DMS53 (cell line): Measurements from ENCODE around the gene VAV3.

Experiments used
- DNase-seq: peaks from one replicate; lab custom pipeline; 2025; lab: John Stamatoyannopoulos, UW

VAV3 gene

DNA sequence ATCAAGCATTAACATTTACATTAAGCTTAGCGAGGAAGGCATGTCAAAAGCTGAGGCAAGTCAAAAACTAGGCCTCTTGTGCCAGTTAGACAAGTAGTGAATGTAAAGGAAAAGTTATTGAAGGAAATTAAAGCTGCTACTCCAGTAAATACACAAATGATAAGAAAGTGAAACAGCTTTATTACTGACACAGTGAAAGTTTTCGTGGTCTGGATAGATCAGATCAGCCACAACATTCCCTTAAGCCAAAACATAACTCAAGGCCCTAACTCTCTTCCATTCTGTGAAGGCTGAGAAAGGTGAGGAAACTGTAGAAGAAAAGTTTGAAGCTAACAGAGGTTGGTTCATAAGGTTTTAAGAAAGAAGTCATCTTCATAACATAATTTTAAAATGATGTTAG is 131.9 kb downstream of the VAV3 start:
- no peak for DNase-seq

DNA sequence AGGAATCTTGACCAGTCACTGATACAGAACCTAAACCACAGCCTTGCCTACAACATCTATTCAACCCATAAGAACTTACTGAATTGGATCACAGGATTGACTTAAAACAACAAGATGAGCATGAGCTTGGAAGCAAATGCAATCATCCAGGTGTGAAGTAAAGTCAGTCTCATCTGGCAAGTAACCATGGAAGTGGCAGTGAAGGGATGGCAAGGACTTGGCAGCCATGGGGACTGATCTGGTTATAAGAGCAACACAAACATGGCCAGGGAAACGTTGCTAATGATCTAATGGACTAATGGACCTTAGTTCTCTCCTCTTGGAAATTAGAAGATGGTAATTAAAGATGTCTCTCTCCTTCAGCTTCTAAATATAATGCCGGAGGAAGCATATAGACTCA is 133.1 kb downstream of the VAV3 start:
- DNase-seq = no peak

DNA sequence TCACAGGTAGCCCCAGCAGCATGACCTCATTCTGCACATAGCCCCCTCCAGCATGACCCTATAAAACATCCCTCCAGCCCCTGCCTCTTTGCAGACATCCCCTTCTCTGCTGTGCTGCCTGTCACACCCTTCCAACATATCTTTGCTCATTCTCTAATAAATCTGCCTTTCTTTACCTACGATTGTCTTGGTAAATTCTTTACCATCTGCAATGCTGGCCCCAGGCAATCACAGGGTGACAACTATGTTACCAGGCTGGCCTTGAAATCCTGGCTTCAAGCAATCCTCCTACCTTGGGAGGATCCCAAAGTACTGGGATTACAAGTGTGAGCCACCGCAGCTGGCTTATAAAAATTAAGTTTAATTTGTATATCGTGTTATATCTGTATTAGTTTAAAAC is 134.5 kb downstream of the VAV3 start:
- no peak for DNase-seq

DNA sequence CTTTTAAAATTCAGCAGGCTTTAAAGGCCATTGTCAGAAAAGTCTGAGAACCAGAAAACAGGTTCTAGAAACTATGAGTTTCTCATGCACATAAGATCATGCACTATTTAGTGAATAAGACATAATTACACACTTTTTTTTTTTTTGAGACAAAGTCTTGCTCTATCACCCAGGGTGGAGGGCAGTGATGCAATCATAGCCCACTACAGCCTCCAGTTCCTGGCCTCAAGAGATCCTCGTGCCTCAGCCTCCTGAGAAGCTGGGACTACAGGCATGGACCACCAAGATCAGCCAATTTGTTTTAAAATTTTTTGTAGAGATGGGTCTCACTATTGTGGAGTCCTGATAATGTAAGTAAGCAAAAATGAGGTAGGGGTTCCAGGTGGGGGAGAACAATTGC is 134.9 kb downstream of the VAV3 start:
- DNase-seq = no peak

DNA sequence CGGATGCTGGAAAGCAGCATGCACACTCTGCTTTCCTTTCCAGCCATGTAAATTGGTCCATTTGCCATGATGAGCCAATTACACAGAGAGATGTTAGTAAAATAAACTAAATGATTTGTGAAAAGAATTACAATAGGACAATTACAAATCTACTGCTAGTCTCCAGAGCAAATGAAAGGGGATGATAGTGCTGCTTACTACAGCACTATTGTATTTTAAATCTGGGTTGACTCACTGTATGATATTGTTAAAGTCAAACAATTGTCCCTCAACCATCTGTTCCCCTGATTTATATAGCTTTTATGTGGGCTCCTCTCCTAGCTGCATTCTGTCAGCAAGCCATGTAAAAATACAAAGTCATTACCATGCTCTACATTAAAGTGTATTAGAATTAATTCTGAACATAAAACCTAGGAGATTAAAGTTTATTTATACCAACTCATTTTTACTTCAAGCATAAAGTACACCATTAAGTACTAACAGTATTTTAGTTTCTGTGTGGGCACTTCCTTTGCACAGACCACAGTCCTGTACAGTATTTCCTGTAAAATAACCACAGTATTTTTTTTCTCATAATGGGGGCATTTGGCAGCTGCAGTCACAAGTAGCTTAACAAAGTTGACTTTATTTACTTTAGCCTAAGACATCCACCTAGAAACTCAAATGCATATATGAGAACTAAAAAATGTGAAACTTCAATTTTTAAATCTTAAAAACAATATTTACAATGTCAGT is 135.8 kb downstream of the VAV3 start:
- DNase-seq = no peak

DNA sequence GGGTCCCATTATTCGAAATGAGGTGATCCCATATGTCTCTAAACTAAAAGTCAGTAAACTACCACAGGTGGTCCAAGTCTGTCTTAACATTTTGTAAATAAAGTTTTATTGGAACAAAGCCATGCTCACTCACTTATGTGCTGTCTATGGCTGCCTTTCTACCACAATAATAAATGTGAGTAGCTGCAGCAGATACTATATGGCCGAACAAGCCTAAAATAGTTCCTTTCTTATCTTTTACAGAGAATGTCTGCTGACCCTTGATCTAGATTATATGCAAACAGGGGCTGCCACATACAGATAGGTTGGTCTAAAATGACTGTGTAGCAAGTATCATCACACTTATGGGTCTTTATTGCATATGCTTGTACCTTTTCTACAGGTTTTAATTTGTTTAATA is 140.0 kb downstream of the VAV3 start:
- no peak for DNase-seq

DNA sequence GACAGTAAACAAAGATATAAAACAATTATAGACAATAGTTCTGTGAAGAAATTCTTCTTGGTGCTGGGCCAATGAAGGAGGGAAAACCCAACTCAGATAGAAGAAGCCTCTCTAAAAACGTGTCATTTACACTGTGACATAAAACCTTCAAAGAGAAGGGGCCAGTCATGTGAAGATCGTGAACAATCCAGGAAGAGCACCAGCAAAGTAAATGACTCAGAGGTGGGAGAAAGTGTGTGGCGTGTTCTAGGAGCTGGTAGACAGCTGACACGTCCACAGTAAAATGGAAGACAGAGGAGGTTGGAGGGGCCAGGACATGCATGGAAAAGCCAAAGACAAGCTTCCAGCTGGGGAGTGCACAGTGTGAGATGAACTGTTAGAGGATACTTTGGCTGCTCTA is 143.6 kb downstream of the VAV3 start:
- DNase-seq = peak; percentile 24

DNA sequence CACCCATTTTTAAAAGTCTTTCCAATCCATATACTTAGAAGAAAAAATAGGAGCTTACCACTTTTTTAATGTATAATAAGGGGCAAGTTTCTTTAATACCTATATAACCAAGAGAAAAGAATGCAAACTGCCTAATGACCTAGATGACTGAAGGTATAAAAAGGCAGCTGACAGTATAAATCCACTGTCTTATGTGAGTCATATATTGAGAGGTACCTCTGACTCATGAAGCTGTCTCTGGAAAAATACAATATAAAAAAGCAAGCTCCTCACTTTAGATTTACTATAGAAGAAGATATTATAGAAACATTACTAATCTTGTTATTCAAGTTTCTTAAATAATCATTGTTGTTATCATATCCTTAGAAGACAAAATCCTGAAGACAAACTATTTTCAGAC is 144.2 kb downstream of the VAV3 start:
- peak; percentile 60 for DNase-seq

DNA sequence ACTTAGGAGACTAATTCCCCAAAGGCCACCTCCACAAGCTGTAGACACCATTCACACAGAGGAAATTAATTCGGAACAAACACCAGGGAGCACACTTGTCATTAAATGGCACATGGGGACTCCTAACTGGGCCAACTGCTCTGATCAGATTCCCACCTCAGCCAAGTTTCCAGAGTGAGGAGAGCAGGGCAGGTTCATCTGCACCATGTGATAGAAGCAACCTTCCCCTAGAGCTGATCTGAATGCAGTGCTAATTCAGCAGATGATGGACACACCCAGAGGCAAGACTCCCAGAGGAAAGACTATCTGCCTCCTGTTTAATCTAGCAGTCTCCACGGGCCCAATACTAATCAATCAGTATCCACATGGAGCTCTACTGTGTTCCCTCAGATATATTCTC is 147.0 kb downstream of the VAV3 start:
- DNase-seq = no peak

DNA sequence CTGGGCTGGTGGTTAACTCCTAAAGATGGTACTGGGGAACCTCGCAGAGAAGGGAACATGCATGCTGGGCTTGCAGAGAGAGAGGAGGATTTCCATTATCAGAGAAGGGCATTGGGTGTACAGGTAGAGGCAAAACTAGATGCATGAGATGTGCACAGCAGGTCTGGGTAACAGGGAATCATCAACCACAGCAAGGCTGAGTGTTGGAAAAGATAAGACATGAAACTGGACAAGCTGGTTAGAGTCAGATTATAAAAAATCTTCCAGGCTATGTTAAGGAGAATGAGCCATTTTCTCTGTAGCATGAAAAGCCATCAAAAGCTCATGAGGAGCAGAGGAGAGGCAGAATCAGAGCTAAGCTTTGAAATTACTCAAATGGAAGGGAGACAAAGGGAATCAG is 147.8 kb downstream of the VAV3 start:
- DNase-seq = no peak

DNA sequence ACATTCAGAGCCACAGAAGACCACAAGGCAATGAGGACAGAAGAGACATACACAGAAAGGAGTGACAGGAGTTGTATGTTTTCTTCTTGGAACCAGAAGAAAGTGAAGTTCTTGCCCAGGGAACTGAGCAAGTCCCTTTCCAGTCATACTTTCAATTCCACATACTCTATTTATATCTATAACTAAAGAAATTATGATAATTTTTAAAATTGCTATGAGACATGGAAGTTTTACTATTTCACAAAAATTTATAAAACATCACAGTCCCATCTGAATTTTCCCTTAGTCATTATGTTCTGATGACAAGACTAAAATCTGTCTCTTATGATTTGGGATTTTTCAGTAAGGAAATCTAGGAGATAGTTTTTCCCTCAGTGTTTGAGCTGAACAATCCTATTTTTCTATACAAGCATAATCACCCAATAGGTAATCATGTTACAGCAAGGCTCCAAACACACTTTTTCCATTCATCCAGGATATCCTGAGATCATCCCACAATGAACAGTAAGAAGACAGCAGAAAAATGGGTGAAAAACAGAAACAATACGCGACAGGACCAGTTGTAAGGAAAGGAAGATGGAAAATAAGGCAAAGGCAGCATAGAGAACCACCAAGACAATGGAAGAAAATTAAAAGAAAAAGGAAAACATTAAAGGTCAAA is 154.6 kb downstream of the VAV3 start:
- DNase-seq = no peak

DNA sequence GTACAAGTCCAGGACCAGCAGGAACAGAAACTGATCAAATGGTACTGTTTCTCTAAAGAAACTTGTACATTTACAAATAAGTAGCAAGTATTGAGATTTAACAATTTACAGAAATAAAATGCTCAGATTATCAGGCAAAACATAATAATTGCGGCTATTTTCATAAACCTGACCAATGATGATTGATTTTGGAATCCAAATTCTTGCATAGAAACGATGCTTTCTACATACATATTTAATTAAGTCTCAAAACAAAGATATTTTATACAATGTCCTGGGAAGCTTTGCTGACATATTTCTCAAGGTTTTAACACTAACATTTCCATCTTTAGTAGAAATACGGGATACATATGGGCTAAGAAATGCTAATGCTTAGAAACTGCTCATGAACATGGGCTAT is 157.1 kb downstream of the VAV3 start:
- DNase-seq = no peak

DNA sequence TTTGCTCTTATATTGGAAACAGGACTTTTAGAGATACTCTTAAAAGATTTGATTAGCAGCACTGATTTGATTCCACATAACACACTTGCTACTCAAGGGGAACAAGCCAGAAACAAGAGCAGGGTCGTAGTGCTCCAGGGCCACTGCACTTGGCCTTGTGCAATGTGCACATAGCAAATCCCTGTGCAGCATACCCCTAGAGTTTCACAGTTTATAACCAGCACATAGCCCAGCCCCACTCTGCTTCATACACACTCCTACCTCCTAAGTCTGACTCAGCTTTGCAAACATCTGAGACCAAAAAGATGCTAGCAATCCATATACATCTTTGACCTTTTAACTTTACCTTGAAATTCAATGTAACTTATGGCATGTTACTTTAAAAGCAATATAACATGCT is 157.6 kb downstream of the VAV3 start:
- DNase-seq = no peak

DNA sequence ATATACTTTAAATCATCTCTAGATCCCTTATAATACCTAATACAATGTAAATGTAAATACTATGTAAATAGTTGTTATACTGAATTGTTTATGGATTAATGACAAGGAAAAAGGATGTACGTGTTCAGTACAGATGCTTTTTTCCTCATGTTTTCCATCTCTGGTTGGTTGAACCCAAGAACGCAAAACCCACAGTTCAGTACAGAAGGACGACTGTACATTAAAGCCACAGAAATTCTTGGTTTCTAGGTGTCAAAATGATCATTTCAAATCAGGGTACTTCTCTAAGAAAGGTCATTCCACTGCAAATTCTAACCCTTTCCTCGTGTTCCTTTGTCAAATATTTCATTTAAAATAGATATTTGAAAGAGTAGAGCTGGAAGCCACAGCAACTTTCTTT is 158.1 kb downstream of the VAV3 start:
- no peak for DNase-seq

DNA sequence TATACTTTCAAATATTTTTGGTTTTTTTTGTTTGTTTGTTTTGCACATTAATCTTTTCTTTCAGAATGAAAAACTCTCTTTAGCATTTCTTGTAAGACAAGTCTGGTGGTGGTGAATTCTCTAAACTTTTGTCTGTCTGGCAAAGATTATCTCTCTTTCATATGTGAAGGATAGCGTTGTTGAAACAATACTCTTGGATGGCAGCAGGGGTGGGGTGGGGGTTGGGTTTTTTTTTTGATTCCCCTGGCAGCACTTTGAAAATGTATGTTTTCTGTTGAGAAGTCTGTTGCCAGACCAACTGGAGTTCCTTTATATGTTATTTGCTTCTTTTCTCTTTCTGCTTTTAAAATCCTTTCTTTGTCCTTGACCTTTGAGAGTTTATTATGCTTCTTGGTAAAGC is 160.2 kb downstream of the VAV3 start:
- no peak for DNase-seq

DNA sequence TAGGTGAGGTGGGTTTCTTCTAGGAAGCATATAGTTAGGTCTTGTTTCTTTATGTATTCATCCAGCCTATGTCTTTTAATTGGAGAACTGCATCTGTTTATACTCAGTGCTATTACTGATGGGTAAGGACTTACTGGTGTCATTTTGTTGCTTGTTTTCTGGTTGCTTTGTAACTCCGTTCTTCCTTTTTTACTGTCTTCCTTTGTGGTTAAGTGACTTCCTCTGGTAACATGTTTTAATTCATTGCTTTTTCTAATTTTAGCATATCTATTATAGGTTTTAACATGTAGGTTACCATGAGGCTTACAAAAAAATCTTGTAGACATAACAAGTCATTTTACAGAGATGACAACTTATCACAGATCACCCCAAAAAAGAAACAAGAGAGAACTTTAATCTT is 160.8 kb downstream of the VAV3 start:
- no peak for DNase-seq

DNA sequence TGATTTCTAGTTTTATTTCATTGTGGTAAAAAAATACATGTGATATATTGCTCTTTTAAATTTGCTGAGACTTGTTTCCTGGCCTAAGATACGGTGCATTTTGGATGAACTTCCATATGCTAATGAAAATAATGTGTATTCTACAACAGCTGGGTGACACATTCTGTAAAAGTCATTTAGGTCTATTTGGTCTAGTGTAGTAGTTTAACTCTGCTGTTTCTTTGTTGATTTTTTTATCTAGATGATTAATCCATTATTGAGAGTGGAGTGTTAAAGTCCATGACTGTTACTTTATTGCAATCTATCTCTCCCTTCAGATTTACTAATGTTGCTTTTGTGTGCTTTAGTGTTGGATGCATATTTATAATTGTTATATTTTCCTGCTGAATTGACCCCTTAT is 161.4 kb downstream of the VAV3 start:
- DNase-seq = no peak

DNA sequence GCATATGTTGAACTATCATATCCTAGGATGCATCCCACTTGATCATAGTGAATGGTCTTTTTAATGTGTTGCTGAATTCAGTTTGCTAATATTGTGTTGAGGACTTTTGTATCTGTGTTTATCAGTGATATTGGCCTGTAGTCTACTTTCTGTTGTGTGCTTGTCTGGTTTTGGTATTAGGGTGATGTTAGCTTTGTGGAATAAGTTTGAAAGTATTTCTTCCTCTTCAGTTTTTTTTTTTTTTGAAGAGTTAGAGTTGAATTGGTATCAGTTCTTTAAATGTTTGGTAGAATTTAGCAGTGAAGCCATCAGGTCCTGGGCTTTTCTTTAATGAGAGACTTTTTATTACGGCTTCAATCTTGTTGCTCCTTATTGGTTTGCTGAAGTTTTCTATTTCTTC is 162.3 kb downstream of the VAV3 start:
- no peak for DNase-seq

DNA sequence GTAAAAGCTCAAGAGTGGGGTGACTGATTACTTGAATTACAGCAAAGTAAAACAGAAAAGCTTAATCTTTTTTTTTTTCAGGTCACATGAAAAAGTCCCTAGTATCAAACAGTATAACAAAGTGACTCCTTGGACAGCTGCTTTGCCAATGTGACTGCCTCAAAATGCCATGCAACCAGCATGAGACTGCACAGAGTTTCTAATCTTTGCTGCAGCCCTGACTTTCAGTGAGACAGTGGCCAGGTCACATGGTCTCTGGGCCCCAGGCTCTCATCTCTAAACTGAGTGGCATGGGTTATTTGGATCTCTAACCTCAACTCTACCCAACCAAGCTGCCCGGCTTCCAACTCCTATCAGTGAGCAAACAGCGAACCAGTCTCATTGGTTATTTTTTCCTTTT is 169.0 kb downstream of the VAV3 start:
- no peak for DNase-seq

DNA sequence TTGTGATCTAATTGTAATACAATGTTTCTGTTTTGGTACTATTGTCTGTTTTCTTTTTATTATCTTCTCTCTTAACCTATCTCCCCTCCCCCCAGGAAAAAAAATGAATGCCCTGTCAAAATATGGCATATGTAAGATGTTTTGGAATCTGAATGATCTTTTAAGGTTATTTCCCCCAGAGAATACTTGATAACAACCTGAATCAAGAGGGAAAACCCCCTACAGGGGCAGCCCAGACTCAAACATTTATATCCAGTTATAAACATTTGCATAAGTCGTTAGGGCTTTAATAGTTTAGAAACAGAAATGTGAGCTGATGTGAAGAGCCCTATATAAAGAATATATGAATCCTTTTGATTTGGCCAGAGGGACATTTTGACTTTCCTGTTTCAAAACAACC is 169.5 kb downstream of the VAV3 start:
- DNase-seq = no peak

DNA sequence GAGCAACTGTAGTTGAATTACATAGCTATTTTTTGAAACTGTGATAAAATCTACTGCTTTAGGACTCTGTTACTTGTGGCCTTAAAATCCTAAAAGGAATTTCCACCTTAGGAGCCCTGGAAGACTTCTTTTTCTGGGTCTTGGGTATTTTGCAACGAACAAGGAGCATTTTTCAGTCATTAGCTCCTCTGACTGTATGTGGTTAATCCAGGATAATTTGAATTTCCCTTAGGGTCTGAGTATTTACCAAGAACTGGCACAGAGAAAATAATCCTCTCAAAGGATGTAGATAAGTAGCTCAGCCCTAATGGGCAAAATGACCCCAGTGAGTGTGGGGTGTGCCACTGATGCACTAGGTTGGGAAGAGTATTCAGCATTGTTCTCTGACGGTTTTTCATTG is 170.4 kb downstream of the VAV3 start:
- no peak for DNase-seq

DNA sequence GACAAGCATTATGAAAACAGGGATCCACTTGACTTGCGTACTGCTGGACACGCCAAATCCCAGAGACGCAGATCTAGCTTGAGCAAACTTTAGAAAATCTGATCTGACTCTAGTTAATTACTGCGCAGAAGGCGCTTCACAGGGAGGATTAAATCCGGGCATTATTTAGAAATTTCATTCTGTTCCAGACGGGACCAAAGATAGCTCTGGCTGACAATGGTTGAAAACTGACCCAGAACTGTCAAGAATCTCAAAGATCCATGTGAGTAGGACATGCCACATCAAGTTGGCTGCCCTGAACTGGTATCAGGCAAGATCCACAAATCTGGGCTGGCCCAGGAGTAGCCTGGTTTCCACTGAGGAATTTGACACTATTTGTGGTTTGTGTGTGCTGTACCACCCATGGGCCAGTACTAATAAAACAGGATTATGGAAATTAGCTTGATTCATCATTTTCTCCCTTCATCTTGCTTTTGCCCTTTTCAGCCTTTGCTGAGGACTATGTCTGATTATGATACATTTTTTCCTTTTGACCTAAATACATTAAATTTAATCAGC is 171.0 kb downstream of the VAV3 start:
- no peak for DNase-seq

DNA sequence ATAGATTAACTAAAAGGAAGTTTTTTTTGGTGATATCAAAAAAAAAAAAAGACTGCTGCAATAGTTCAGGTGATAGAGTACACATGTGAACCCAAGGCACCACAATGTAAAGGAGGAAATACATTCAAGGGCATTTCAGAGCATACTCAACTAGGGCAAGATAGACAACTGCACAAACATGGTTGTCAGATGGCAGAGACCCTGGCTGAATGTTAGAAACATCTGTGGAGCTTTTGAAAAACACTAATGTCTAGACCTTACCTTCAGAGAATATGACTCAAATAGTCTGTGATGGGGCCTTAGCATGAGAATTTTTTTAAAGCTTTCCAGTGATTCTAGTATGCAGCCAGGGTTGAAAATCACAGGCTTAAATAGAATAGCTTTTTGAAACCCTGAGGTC is 173.6 kb downstream of the VAV3 start:
- no peak for DNase-seq
